GM21619 (cell line): ENCODE results near the gene TNS1.

ENCODE experiments used
- ATAC-seq: cut with Tn5 transposase; IDR thresholded peaks from one replicate; pipeline ENCODE4 v1.9.1; 2021; ENCODE audit not compliant: unreplicated experiment

TNS1 gene

DNA sequence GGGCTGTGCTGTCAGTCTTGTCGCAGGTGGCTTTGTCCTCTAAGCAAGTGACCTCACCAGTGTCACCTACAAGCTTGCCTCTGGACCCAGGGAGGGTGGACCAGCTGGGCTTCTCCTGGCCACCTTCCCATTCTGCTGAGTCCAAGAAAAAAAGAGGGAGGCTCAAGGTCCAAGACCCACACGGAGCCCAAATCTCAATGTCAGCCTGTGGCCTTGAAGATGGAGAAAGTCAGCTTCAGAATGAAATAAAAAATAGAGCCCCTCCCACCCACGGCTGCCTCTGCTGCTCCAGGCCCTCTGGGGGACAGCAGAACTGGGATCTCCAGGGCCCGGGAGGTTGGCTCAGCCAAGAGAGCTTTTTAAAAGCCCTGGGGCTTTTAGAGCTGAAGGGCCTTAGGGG is 145.9 kb downstream of the TNS1 start:
- no peak for ATAC-seq

DNA sequence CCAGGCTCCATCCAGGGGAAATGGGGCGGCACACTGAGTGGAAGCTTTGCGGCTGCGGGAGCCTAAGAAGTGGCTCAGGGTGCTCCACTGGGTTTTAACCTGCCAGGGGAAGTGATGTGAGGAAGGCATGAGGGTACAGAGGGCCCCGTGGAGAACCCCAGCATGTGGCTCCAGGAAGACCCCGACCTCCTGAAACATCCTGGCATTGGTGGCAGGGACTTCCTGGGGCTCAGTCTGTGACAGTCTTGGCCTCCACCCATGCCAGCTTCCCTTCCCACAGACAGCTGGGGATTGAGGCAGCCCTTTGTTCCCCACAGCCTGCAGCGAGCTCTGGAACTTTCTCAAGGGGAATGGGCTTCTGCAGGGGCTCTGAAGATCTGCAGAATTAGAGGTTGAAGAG is 146.6 kb downstream of the TNS1 start:
- ATAC-seq = no peak

DNA sequence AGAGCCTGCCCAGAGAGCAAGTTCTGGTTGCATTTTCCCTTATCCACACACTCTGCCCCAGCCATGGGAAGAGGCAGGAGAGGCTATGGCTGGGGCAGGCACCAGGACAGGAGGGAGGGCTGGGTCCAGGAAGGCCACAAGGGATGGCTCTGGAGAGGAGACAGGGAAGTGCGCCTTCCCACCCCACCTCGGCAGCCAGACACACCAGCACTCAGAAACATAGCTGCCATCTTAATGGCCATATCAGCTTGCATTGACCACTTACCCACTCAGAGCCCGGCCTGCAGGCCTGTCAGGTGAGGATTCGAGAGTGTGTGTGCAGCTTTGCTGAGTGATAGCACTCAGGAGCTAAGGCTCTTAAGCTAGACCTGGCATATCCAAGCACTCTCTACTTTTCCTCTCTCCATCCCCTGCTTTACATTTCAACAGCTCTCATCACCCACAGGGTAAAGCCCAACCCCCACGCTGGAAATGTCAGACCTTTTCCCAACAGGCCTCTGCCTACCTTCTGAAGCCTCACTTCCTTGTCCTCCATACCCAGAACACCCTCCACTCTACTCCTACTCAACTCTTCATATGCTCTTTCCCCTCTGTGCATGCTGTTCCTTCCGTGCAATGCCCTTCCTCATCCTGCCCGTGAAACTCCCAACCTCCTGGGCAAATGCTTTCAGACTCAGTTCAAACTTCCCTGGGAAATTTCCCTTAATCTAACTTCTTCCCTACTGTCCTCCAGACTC is 147.9 kb downstream of the TNS1 start:
- ATAC-seq = no peak

DNA sequence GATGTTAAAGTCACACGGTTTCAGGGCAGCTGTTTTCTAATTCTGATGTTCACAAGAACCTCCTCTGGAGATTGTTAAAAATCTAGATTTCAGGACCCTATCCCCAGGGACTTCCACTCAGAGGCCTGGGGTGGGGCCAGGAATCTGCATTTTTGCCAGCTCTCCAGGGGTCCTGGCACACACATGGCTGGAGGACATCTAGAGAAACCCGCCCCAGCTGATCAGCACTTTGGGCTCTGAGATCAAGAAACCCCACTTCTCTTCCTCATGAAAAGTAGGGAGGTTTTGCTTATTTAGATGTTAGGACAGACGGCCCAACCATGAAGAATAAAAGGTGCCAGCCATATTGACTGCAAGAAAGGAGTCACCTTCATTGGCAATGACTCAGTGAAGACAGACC is 148.8 kb downstream of the TNS1 start:
- no peak for ATAC-seq

DNA sequence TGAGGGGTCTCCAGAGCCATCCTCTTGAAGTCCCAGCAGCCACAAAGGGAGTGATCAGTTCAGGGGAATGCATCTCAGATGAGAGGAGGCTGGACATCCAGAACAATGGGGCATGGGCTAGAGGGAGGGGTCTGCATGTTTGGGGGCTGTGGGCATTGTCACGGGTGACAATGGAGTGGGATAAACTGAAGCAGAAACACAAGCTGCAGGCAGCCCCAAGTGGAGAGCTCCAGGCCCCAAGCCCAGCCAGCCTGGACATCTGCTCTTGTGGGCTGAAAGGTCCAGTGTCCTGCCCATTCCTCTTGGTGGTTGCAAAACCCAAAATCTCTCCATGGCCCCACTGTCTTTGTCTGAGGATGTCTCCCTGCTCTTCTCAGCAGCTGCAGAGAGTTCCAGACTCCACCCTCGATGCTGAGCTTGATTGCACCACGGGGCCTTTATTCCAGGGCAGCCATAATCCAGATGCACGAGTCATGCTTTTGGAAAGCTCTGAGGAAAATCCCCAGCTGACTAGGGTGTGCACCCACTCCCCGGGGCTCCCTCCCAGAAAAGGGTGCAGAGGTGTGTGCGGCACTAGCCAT is 149.4 kb downstream of the TNS1 start:
- ATAC-seq = no peak

DNA sequence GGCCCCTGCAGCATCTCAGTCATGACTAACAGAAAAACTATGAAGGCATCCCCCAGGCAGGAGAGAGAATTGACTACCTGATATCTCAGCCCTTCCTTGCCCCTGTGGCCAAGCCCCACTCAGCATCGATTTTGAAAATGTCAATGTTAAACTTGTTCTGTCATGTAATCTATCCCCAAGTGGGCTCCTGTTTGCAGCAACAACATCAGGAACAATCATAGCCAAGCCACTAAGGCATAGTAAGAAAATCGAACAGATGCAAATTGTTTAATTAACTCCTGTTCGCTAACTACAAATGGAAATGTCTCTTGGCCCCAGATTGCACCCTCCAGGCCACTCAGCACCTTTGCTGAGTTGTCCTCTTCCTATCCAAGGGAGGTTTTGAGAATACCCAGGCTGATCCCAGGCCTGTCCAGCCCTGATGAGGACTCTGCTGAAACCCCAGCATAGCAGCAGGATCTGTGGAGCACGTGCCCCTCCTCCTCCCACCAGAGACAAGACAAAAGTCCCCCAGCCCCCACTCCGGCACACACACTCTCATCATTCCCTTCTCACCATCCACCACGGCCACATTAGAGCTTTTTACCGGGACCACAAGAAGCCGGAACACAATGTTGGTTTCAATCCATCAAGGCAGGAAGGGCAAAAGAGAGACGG is 150.1 kb downstream of the TNS1 start:
- no peak for ATAC-seq

DNA sequence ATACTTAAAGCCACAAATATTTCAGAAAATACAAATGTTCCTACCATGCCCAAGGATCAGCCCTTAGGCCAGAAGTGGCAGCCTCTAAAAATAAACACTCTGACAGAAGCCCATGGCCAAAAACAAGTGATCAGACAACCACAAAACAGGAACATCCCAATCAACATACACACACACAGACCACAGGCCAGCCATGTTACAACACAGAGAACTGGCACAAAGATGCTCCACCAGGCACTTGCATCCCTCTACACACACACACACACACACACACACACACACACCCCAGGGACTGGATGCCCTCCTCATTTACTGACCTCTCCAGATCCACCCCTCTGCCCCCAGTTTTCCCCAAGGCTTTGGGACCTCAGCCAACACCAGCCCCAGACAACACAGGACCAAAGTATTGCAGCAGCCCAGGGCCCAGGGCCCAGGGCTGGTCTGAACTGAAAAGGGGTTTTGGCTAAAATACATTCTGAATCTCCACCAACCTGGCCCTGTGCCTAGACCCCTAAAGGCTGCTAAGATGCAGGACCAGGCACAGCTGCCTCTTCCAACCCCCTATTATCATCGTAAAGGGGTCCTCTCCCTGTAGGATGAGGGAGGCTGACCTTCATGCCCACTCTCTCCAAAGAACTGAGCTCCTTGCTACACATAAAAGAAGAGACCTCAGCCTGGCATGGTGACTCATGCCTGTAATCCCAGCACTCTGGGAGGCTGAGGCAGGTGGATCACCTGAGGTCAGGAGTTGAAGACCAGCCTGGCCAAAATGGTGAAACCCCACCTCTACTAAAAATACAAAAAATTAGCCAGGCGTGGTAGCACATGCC is 151.4 kb downstream of the TNS1 start:
- ATAC-seq = no peak

DNA sequence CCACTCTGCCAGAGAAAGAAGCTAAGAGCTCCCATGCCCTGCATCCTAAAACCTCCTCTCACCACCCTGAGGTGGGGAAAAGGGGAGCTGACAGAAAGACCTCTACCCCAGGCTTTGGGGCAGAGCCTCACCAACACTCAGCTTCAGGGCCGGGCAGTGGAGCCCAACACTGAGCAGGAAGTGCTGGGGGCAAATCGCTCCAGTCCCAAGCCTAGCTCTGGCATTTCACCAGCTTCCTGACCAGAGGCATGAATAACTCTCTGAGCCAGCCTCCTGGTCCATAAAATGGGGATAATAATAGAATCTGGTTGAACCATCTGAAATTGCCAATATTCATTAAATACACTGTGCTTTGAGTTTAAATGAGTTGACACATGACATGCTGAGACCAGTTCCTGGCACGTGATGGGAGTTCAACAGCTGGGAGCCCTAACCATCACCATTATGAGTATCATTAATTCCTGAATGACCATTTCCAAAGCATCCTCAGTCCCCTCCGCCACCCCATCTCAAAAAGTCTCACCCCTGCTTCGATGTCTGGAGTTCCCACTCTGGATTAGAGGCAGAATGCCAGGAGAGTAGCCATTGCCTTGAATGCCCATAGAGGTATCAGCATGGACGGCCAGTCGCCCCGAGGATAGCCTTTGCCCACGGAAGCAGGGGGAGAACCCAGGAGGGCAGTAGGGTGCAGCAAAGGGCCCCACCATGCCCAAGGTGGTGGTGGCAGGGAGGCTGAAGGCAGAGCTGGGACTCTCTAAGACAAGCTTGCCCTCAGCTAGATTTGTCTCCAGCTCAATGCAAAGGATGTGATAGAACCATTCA is 153.4 kb downstream of the TNS1 start:
- ATAC-seq = no peak

DNA sequence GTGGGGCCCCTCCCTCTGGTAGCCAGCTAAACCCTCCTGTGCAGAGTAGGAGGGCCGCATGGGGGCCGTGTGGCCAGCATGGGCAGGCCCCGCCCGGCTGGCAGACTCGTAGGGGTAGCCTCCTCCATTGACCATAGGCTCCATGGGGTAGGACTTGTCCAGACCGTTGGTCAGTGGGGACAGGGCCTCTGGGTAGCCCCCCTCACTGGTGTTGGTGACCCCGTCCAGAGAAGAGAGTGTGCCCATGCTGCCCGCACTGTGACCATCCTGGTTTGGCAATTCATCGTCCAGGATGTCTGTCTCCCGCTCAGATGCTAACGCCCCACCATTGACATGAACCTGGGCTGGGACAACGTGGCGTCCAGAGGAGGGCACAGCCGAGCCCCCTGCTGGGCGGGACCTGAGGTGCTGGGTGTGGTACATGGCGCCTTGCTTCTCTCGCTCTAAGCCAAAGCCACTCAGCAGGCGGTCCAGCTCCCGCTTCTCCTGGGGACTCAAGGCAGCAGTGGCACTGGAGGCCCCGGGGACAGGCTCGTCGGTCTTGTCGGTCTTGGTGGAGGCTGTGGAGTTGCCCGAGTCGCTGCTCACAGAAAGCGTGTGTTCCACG is 154.3 kb downstream of the TNS1 start:
- ATAC-seq = no peak

DNA sequence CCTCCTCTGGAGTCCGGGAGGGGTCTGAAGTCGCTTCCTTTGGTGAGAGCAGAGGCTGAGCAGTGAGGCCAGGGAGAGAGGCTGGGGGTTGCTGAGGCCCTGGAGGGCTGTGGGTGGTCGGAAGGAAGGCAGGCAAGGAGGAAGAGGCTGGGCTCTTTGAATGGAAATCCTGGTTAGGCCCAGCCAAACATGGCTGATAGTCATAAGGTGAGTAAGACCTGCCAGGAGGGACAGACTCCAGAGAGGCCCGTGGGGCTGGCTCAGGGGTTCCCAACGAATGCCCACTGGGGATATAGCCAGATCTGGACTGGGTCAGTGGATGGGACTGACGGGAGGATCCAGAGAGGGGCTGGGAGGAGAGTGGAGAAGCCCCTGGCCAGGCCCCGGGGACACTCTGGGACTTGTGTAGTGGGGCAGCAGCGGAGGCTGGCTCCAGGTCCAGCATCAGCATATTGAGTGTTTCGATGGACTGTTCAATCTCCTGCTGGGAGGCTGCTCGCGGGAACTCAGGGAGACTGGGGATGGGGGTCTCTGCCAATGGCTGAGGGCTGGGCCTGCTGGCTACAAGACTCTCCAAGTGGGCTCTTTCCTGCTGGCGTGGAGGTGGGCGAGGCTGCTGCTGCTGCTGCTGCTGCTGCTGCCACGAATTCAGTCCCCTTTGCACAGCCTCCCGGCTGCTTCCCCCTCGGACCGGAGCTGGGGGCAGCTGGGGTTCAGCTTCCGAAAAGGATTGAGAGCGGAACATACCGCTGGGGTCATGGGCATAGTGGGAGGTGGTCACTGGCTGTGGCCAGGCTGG is 155.0 kb downstream of the TNS1 start:
- ATAC-seq = no peak

DNA sequence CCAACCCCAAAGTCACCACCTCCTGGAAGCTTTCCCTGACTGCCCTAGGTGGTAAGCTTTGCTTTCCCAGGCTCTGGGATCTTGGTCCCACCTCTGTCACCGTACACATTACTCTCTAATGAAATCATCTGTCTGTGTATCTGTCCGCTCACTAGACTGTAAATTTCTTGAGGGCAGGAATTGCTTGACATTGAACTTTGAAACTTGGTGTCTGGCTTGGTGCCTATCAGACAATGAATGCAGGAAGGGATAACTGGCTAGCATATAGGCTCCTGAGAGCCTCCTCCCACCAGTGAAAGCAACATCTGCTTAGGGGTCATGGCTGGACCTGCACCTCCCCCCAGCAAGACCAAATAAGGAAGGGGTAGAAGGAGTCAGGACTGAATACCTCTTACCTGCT is 155.7 kb downstream of the TNS1 start:
- no peak for ATAC-seq

DNA sequence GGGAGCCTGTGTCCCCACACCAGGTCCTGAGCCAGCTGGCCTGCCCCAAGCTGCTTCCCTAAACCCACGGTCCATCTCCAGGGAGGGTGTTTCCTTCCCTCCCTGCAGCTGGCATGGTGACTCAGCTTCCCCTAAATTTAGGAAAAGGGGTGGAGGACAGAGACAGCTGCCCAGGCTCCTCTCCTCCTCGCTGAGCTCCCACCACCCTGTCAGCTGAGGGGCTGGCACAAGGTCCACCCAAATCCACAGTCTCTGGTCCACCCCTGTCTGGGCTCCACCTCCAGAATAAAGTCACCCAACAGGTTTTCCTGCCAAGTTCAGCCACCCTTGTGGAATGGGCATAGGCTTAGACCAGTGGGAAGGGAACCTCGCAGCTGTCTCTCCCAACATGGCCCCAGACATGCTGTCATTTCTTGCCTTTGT is 156.5 kb downstream of the TNS1 start:
- no peak for ATAC-seq

DNA sequence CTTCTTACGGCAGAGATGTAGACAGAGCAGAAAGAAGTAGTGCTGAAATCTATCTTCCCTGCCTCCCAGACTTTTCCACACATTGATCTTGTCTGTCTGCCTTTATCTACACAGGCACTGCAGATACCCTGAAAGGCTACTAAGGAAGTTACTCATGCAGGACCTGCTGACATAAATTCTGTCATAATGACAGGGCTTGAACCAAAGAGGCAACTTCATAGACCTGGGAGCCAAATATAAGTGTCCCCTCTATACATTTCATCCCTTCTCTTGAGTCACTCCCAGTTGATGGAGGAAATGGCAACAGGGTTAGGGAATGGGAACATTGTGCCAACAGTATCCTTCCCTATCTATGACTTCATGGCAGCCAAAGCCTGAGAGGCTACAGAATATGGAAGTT is 157.5 kb downstream of the TNS1 start:
- no peak for ATAC-seq

DNA sequence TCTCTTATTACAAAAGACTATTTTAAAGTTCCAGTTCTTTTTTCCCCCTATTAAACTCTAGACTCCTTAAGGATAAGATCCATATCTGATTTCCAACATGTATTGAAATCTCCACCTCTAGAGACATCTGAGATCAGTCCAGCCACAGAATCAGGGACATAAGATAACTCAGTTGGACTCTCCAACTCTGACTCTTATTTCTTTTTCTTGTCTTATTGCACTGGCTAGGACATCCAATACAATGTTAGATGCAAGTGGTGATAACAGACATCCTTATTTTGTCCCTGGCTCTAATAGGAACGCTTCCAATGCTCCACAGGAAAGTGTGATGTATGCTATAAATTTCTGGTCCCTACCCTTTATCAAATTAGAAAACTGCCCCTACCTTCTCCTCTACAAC is 158.1 kb downstream of the TNS1 start:
- no peak for ATAC-seq

DNA sequence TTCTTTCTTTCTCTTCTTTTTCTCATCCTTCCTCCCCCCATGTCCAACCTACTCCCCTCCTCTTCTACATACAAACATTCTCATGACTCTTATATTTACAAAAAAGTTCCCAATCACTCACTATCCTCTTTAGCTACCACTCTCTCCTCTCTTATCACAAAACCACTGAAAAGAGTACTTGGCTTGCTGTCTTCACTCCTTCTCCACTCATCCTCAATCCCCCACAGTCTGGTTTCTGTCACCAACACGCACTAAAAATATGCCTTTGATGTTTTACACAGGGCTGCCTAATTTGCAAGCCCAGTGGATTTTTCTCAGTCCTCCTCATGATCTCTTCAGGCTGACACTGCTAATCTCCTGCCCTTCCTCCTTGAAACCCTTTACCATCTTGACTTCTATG is 159.5 kb downstream of the TNS1 start:
- no peak for ATAC-seq

DNA sequence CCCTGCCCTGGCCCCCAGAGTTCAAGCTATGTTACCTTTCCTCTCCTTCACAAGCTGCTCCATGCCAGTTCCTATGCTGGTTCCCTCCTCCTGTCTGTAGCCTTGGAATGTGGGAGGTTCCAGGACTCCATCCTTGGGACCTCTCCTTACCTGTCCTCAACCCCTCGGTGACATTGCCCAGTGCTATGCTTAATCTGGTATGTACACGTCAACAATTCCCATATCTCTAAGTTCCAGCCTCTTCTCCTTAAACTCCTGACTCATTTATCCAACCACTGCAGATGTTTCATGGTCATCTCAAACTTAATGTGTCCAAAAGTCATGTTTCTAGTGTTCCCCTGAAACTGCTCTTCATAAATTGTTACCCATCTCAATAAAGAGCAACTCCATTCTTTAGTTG is 160.8 kb downstream of the TNS1 start:
- no peak for ATAC-seq

DNA sequence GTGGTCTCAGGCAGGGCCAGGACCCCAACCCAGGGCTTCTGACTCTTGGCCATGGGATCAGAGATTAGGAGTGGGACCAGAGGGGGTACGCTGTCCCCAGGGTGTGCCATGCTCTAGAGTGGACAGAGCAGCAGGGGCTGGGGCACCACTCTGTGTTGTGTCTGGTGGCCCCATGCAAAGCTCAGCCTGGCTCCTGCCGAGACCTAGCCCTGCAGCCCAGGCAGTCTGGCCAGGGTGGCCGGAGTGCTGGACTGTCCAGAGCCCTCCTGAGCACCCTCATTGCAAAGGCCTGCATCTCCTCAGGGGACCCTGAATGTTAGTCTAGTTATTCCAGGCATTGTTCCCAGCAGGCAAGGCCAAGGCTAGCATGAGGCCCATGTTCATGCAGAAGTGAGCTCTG is 162.3 kb downstream of the TNS1 start:
- ATAC-seq = no peak

DNA sequence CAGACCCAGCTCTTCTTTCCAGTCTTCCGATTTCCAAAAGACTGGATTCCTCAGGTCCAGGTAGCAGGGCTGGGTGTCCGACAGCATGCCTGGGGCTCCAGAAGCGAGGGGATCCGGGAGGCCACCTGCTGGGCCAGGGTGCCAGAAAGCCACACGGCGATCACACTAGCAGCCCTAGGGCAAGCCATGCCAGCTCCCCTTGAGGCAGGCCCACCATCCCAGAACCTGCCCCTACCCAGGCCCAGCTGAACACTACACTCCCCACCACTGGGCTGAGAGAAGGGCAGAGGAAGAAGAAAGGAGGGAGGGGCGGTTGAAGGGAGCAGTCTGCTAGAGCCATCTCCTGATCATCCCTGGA is 163.1 kb downstream of the TNS1 start:
- no peak for ATAC-seq

DNA sequence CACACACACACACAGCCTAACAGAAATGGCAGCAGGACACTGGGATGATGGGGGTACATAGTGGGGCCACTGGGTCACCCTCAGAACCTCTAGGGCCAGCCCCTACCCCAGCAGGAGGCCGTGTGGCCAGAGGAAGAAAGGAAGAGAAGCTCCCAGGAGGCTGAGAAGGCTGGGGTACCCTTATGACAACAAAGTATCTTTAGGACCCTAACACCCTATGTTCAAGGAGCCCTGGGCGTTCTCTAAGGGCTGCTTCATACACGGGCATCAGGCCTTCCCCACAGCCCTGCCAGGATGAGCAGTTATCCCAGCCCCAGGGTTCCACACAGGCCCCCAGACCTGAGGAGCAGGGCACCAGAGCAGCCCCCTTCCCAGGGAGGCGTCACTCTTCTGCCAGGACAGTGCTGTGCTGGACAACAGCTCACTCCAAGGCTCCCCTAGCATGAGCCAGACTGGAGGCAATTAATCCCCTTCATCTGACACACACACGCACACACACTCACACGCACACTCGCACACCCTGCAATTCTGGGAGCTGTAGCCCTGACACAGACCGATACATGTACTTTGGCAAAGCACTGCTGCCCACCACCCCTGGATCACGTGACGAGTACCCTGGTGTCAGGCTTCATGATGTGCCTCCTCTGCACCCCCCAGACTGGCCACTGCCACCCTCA is 163.6 kb downstream of the TNS1 start:
- no peak for ATAC-seq
